ENCODE results near the gene KCNAB1.

GRCh38 chr3:156547637-156548036, 427.3 kb downstream of the KCNAB1 start:
- no peak for TF ChIP-seq CTCF (IDR thresholded peaks at IDR 0.05; ENCODE audit: insufficient read depth, low read length, poor library complexity, severe bottlenecking)
- TF ChIP-seq EZH2phosphoT487 (conservative IDR thresholded peaks at IDR 0.05; ENCODE audit: low read length) = no peak
